RKO (cell line): ENCODE results near the gene PHF21B.
"Not testable (repeated sequence)": the region's sequence is repeated elsewhere in the genome, so short reads cannot be mapped to it uniquely, and the experiment has no call there.

Source experiments
- DNase-seq: peaks from one replicate; pipeline ENCODE4 v3.0.0-alpha.2; 2016; ENCODE audit warnings: low spot score

Gene PHF21B

DNA sequence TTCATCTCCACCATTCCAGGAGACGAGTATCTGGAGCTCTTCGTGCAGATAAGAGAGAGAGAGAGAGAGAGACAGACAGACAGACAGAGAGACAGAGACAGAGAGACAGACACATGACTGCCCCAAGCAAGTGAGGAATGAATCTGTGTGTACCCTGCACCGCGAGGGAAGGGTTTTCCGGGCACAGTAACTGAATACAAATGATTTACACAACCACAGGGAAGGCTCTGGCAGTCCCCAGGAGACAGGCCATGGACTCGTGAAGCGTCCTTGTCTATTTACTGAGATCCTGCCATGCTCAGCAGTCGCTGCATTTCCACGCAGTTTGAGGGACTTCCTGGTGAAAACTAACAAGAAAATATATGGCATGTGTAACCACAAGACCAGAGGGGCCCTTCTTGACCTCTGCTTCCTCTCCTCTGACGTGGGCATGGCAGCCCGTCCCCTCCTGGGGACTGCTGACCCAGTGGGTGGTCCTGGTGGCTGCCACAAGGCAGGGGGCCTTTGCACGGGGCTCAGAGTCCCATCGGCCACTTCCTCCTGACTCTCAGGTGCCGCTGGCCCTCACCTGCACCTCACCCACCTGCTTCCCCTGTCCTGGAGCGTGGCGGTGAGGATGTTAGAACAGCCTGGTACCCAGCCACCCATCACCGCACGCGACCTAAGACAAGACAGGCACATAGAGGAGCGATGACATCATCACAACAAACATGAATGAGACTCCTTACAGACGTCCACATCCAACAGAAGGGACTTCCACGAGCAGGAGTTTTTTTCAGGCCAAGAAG lies 75.9 kb downstream of the PHF21B start:
- no peak for DNase-seq

DNA sequence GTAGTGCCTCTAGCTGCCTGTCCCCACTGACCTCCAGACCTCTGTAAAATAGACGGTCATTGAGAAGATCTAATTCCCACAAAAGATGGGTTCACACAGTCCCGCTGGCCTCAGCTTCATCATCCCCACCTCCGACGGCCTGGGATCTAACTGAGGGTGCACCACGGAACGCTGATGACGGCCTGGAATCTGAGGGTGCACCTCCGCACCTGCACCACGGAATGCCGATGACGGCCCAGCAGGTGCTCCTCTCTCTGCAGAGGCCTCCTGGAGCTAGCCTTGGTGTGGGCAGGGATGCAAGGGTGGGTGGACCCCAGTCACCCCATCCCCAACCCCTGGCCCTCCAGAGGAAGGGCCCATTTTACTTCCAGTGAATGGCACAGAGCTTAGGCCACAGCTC lies 77.3 kb downstream of the PHF21B start:
- DNase-seq, result no peak

DNA sequence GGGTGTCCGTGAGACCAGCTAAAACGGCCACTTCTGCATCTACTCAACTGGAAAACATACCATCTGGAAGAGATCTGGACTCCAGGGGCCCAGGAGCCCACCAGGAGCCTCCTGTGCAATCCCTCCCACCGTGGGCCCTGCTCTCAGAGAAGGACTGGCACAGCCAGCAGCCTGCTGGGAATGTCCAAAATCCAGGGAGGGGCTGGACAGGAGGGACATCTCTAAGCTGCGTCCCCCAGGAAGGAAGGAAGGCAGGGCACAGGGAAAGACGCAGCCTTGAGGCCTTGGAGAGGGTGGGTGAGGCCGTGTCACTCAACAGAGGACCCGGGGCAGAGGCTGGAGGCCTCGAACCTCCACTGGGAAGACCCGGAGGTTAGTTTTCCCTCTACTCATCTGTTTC lies 78.0 kb downstream of the PHF21B start:
- no peak for DNase-seq

DNA sequence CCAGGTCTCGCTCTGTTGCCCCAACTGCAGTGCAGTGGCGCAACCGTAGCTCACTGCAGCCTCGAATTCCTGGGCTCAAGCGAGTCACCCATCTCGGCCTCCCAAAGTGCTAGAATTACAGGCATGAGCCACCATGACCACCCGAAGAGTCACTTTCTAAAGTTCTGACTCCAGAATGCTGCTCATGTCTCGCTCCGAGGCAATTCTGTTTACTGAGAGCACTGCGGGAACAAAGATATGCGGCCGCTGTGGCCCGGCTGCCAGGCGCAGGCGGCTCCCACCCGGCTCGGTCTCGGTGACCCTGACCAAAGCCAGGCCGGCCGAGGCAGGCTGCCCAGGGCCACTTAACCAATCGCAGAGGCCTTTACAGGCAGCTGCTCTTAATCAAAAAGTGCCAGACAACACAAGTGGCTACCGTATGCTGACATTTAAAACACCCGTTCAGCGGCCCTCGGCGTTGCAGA lies 78.7 kb downstream of the PHF21B start:
- peak; percentile 2 for DNase-seq

DNA sequence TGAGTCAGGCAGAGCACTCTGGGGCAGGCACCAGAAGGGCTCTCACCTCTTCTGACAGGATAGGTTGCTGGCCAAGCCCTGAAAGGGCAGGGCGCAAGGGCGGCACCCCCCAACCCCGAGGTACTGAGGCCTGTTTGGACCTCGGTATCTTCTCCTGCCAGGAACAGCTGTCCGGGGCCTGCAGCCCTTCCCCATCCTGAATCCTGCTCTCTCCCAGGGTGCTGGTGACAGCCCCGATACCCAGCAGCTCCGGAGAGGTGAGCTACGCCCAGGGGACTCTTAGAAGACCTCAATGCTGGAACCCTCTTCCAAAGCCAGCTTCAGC lies 79.1 kb downstream of the PHF21B start:
- no peak for DNase-seq

DNA sequence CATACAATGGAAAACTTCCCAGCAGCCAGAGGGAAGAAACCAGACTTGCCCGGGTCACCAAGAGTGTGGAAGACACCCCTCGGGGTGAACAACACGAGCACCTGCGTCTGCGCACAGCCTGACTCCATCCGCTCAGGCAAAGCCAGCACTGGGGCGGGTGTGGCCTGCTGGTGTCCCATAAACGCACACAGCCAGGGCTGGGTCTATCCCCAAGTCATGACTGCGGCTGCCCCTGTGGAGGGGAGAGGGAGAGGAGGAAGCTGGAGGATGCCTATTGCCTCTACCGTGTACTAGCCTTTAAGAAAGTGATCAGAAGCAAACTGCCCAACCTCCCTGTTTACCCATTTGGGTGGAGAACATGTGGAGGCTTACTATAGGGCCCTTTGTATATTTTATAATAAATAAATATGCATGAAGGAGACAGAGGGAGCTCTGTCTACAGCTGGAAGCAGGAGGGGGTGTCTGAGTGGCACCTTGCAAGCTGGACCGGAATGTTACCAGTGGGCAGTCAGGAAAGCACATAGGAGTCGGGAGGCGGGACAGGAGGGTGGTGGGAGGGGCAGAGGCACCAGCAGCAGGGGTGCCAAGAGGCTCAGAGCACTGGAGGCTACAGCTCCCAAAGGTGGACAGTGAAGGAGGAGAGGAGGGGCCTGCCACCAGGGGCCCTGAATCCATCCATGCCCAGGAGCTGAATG lies 79.6 kb downstream of the PHF21B start:
- no peak for DNase-seq

DNA sequence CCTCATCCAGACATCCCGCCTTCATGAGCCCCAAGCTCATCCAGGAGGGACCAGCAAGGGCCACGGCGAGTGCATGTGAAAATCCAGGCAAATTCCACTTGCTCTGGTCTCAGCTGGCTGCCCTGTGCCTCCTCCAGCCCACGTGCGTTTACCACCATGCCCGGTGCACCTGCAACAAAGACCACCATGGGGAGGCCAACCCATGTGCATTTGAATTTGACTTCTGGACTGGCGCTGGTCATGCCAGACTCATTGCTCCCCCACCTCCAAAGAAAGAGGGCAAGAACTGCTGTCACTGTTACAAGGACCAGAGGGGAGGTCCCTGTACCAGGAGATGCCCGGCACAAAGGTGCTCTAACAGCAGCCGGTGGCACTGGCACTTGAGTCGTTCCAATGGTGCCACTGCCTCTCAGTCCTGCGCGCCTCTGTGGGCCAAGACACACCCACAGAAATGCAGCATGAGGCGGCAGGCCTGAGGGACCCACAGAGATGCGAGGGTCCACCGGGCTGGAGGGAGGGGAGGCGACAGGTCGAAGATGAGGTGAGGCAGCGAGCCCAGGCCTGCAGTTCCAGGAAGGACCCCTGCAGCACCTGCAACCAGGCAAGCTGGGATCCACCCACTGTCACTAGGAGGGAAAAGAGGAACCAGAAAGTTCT lies 80.3 kb downstream of the PHF21B start:
- no peak for DNase-seq

DNA sequence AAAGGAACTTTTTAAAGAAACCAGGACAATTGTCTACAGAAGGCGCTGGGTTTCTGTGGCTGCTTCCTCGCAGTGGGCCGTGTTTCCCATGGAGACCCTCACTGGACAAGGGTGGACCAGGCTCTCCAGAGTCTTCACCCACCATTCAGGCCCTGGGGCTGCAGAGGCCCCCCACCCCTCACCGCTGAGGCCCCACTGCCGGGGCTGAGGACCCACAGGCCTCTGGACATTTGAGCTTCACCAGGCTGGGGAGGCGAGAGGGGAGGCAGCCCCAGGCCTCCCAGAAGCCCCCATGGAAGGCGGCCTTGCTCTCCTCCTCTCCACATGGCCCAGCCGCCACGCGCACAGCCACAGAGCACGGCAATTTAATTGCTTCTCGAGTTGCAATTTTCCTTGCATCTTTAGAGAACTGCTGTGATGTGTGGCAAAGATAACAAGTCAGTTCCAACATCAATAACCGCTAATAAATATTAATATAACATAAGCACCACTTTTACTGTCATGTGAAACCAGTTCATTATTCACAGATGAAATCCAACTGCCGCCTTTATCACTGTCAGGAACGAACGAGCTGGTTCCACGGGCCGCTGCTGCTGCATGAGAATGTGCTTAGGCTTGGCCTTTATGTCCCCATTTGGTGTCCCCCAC lies 81.0 kb downstream of the PHF21B start:
- DNase-seq, result no peak

DNA sequence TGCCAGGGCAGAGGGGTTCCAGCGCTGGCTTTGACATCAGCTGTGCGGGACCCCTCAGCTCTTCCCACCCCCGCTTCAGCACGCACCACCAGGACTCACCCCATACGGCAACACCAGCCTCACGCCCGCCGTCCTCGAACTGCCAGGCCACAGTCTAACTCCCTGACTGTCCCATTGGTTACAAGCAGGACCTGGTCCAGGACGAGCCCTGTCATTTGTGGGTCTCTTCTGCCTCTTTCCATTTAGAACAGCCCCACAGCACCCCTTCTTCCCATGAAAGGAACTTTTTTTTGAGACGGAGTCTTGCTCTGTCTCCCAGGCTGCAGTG lies 81.7 kb downstream of the PHF21B start:
- DNase-seq, result no peak

DNA sequence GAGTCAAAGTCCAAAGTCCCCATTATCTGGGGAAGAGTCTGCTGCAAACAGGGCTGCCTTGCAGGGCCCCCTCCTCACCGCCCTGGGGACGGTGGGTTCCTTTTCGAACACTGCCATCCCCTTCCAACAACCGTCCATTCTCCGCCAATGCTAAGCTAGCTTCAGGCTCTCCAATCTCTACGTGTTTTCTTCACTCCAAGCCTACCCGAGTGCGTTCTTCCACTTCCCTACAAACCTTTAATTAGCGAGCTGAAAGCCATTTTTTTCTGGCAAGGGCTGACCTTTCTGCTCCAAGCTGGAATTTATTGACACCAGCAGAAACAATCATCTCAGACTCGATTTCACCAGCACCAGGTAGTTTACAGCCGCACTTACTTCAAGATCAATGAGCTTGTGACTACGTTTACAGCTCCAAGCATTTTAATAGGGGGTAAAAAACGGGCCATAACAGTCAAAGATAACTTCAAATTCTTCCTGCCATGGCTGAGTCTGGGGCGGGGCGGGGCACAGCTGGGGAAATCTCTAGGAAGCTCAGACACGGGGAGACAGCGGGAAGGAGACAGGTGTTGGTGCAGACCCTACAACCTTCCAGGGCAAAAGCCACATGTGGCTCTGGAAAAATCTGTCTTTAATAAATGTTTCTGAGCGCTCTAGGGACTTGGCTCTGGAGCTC lies 82.2 kb downstream of the PHF21B start:
- DNase-seq, result no peak

DNA sequence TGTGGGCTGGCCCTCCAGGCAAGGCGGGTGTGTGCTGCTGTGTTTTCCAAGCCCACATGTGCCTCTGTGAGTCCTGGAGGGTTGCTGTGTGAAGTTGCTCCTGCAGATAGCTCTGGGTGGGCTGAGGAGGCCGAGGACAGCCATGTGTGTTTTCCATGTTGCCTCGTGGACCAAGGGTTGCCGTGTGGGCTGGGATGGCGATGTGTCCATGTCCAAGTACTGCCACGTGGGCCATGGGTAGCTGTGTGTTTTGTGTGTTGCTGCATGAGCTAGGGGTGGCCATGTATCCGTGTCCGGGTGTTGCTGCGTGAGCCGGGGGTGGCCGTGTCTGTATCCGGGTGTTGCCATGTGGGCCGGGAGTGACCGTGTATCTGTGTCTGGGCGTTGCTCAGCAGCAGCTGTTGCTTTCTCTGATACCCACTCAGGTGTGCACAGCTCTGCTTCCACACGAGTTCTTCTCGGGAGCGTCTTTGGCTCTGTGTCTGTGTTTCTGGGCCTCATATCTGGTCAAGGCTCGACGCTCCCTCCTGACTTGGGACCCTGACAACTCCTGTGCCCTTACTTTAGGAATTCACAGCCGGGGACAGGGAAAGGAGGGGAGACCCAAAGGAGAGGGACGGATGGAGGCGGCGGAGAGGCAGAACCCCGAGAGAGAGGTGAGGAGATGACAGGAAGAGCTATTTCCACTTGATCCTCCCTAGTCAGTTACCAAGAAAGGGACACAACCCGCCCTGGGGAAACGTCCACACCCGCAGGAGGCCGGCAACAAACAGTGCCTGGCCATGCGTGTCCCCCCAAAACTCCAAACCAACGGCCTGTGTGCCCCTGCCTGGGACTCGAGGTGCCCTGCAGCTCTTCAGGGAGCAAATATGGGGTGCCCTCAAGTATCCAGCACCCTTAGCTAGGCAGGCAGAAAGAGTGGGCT lies 83.1 kb downstream of the PHF21B start:
- DNase-seq, result no peak

DNA sequence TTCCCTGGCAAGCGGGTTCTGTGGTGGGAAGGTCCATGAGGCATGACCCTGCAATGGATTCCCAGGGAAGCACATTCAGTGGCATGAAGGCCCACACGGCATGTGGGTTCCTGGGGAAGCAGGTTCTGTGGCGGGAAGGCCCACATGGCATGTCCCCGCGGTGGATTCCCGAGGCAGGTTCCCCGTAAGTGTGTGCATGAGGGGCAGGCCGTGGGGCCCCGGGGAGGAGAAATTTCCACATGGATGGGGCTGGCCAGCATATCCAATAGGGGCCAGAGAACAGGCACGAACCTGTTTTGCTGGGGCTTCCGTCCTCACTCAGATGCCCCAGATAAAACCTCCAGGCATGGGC lies 83.7 kb downstream of the PHF21B start:
- DNase-seq, result no peak

DNA sequence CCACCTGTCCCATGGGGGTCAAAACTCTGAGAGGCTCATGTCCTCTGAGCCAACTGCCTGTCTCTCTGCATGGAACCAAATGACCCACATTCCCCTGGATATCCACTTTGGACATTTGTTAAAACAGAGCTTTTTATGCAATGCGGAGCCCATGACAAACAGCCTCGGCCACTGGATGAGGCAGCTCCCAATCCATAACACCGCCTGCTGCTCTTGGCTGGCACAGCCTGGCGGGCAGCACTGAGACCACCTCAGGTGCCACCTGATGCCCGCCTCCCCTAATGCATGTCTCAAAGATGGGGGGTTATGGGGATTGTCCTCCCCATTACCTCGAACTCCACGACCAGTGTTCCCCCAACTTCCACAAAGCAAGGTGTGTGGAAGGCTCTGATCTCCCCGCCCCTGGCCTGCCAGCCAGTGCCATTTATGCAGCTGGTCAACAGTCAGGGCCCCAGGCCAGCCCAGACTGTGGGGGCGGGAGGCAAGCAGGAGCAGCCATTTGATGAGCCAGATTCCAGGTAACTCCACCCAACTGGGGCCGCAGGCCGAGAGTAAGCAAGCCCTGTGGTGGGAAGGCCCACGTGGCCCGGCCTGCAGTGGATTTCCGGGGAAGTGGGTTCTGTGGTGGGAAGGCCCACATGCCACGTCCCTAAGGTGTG lies 84.2 kb downstream of the PHF21B start:
- DNase-seq, result no peak

DNA sequence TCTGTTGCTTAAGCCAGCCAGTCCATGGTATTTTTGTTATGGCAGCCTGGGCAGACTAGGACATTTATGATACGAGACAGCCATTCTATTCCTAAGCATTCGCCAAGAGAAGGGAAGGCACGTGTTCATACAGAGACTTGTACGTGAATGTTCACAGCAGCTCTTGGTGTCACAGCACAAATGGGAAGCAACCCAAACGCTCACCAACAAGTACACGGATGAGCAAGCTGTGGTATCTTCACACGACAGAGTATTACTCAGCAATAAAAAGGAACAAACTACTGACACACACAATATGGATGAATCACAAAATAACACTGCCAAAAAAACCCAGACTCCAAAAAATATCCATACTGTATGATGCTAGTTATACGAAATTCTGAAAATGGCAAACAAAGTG lies 85.1 kb downstream of the PHF21B start:
- DNase-seq, result peak; percentile 3

DNA sequence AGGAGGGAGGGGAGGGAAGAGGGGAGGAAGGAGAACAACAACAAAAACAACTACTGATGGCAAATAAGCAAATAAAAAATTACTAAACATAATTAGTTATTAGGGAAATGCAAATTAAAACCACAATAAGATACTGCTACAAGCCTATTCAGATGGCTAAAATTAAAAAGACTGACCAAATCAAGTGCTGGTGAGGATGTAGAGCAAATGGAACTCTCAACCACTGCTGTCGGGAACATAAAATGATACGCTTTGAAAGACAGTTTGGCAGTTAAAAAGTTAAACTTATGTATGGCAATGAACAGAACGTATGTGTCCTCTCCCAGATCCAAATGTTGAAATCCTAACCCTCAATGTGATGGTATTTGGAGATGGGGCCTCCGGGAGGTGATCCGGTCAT lies 85.7 kb downstream of the PHF21B start:
- no peak for DNase-seq

DNA sequence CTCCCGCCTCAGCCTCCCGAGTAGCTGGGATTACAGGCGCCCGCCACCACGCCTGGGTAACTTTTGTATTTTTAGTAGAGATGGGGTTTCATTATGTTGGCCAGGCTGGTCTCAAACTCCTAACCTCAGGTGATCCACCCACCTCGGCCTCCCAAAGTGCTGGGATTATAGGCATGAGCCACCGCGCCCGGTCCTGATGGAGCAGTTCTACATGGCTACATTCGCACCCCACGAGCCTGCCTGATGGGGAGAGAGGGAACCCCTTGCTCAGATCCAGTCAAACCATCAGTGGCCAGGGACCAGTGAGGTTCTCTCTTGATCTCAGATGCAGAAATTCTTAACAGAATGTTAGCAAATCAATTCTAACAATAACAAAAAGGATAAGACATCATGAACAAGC lies 88.0 kb downstream of the PHF21B start:
- not testable (repeated sequence) for DNase-seq

DNA sequence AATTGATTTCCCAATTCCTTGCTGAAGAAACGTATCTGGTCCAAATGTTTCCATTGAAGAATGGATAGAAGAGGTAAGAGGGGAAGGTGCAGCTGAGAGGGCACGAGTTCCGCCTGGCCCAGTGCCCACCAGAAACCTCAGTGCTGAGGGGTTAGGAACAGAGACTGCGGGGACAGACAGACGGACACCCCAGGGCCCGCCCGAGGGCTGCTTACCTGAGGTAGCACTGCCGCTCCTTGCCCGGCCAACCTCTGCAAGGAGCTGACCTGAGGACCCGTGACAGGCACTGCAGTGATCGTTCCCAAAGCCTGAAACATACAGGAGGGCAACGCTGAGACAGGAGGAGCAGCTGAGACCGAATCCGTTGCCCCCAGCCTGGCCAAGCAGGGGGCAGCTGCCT lies 89.6 kb downstream of the PHF21B start:
- DNase-seq, result no peak

DNA sequence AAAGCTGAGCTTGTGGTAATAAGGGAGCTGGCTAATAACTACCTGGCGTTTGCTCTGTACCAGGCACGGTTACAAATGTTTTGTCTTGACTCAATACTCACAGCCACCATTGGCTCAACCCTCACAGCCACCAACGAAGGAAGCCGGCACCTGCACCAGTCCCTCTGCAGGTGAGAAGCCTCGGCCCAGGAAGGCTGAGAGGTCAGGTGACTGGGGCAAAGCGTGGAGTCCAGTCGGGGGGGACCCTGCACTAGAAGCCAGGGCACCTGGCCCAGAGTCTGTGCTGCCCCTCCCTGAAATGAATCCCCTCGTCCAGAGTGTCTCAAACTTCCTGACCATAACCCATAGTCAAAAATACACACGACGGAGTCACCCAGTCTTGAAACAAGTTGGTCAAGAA lies 90.1 kb downstream of the PHF21B start:
- DNase-seq, result no peak

DNA sequence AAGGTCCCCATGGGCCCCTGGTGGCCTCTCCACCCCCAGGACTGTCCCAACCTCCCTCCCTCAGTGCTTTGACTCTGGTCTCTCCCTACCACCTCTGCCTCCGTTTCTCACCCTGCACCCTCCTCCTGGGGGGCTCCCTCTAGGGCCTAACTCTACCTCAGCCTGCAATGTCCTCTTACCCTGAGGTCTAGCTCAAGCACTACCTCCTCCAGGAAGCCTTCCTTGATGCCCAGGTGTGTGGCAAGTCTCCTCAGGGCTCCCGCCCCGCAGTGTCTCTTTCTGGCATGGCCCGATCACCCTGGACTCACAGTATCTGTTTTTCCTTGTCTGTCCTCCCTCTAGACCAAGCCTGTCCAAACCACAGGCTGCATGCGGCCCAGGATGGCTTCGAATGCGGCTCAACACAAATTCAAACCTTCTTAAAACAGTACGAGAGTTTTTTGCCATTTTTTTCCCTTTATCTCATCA lies 90.8 kb downstream of the PHF21B start:
- DNase-seq, result no peak

DNA sequence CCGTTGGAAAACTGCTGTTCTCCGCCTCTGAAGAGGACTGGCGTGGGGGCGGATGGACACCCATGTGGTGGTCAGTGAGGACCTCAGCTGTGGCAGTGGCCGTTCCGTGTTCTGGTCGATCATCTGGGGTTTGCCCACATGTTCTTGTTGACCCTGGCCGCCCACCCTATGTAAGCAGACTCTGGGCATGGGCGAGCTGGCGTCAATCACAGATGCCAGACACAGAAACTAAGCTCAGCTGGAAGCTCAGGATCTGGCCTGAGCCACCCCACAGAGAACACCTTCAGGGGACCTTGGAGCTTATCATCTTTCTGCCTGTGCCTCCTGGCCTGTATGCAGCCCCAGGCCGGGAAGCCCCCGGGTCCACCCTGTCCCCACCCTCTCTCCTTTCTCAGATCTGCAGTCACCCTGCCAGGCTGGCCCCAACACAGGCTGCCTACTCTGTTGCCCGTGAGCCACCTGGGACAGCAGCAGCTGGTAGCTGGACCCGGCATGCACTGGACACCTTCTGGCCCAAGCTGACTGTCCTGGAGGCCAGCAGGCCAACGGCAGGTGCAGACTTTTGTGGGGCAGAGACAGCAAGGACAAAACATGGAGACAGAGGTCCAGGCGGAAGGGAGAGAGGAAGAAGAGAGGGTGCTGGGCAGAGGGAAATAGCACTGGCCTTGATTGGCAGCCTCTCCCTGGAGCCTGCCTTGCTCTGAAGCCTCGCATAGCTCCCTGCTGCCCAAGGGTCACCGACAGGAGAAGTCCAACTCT lies 91.5 kb downstream of the PHF21B start:
- no peak for DNase-seq
